ENCODE results near the gene TASL. TPM values are rescaled to one million over a fixed set of nuclear protein-coding genes. Genes with fewer than 3 reads are reported as not detected.
"Not testable (repeated sequence)": the region's sequence is repeated elsewhere in the genome, so short reads cannot be mapped to it uniquely, and the experiment has no call there.

The TASL gene
- total RNA-seq, 2 donors from 2014 or later = 2.6 to 3.2 TPM

GRCh38 chrX:30568136-30568535 lies 9.4 kb downstream of the TASL start:
- H3K4me3 Mint-ChIP-seq = no peak overlapping the region
- DNase-seq = no peak
- peaks cover 2 to 6% of the 10 kb centered on the region in 2 donors for H3K36me3 Mint-ChIP-seq (ENCODE audit: insufficient read depth in 2 of 2)
- peaks cover 6% of the 10 kb centered on the region for H3K27me3 Mint-ChIP-seq (ENCODE audit: low read depth)
- ATAC-seq (replicated peaks in 1 of 2) = no peak
- peaks cover 5% of the 10 kb centered on the region for H3K4me1 Mint-ChIP-seq (ENCODE audit: low read depth)
- H3K27ac Mint-ChIP-seq = no peak overlapping the region
- H3K9me3 Mint-ChIP-seq = peaks cover 0 to 2% of the 10 kb centered on the region in 2 donors

DNA sequence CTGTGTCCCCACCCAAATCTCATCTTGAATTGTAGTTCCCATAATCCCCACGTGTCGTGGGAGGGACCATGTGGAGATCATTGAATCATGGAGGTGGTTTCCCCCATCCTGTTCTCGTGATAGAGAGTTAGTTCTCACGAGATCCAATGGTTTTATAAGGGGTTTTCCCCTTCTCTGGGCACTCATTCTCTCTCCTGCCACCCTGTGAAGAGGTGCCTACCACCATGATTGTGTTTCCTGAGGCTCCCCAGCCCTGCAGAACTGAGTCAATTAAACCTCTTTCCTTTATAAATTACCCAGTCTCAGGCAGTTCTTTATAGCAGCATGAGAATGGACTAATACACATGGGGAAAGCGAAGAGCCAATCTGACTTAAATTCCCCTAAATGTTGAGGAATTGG lies 14.5 kb downstream of the TASL start:
- not testable (repeated sequence) for H3K4me3 Mint-ChIP-seq; DNase-seq; H3K27ac Mint-ChIP-seq; H3K4me1 Mint-ChIP-seq (ENCODE audit: low read depth); H3K9me3 Mint-ChIP-seq; H3K27me3 Mint-ChIP-seq (ENCODE audit: low read depth); ATAC-seq (replicated peaks in 1 of 2)
- H3K36me3 Mint-ChIP-seq (ENCODE audit: insufficient read depth in 2 of 2) = peaks cover 4 to 11% of the 10 kb centered on the region in 2 donors

GRCh38 chrX:30561191-30561590 lies 16.4 kb downstream of the TASL start:
- DNase-seq (no peak), ATAC-seq (replicated peaks in 1 of 2) (no peak)
- peaks cover 4 to 11% of the 10 kb centered on the region in 2 donors for H3K36me3 Mint-ChIP-seq (ENCODE audit: insufficient read depth in 2 of 2)
- H3K4me1 Mint-ChIP-seq (ENCODE audit: low read depth) = no peaks in the 10 kb centered on the region
- H3K27me3 Mint-ChIP-seq (ENCODE audit: low read depth) = peaks cover 5% of the 10 kb centered on the region
- no peak overlapping the region for H3K4me3 Mint-ChIP-seq
- no peak overlapping the region for H3K27ac Mint-ChIP-seq
- H3K9me3 Mint-ChIP-seq = peaks cover 2 to 3% of the 10 kb centered on the region in 2 donors

DNA sequence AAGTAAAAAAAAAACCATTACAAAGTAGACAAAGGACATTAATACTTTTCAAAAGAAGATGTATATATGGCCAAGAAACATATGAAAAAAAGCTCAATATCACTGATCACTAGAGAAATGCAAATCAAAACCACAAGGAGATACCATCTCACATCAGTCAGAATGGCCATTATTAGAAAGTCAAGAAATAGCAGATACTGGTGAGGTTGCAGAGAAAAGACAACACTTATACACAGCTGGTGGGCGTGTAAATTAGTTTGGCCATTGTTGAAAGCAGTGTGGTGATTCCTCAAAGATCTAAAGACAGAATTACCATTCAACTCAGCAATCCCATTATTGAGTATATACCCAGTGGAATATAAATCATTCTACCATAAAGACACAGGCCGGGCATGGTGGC lies 39.3 kb downstream of the TASL start:
- Mint-ChIP-seq H3K9me3 (no peaks in the 10 kb centered on the region), H3K27me3 (ENCODE audit: low read depth) (no peaks in the 10 kb centered on the region), H3K27ac (no peak overlapping the region), H3K4me3 (no peak overlapping the region), H3K4me1 (ENCODE audit: low read depth) (no peaks in the 10 kb centered on the region), H3K36me3 (ENCODE audit: insufficient read depth in 2 of 2) (no peaks in the 10 kb centered on the region)
- ATAC-seq (replicated peaks in 1 of 2) (no peak), DNase-seq (no peak)

- H3K9me3 Mint-ChIP-seq = no peaks in the 10 kb centered on the region
- no peak for ATAC-seq (replicated peaks in 1 of 2)
Measured at GRCh38 chrX:30533835-30534234, 43.7 kb downstream of the TASL start.

DNA sequence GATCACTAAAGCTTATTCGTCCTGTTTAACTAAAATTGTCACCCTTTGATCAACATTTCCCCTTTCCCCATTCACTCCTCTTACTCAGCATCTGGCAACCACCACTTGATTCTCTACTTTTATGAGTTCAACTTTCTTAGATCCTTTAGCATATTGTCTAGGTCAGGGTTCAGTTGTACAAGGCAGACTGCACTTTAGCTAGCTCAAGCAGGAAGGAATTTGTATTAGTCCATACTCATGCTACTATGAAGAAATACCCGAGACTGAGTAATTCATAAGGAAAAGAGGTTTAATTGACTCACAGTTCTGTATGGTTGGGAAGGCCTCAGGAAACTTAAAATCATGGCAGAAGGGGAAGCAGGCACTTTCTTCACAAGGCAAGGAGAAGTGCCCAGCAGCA lies 44.3 kb downstream of the TASL start:
- no peak overlapping the region for H3K4me3 Mint-ChIP-seq
- H3K9me3 Mint-ChIP-seq = no peaks in the 10 kb centered on the region
- no peaks in the 10 kb centered on the region for H3K4me1 Mint-ChIP-seq (ENCODE audit: low read depth)
- no peak for DNase-seq
- H3K27ac Mint-ChIP-seq = no peak overlapping the region
- no peaks in the 10 kb centered on the region for H3K36me3 Mint-ChIP-seq (ENCODE audit: insufficient read depth in 2 of 2)
- no peak for ATAC-seq (replicated peaks in 1 of 2)
- H3K27me3 Mint-ChIP-seq (ENCODE audit: low read depth) = peaks cover 14% of the 10 kb centered on the region

More at GRCh38 chrX:30533835-30534234, 43.7 kb downstream of the TASL start:
- no peak overlapping the region for H3K4me3 Mint-ChIP-seq
- no peak for DNase-seq
- peaks cover 14% of the 10 kb centered on the region for H3K27me3 Mint-ChIP-seq (ENCODE audit: low read depth)
- H3K27ac Mint-ChIP-seq = no peak overlapping the region
- no peaks in the 10 kb centered on the region for H3K36me3 Mint-ChIP-seq (ENCODE audit: insufficient read depth in 2 of 2)
- no peaks in the 10 kb centered on the region for H3K4me1 Mint-ChIP-seq (ENCODE audit: low read depth)

DNA sequence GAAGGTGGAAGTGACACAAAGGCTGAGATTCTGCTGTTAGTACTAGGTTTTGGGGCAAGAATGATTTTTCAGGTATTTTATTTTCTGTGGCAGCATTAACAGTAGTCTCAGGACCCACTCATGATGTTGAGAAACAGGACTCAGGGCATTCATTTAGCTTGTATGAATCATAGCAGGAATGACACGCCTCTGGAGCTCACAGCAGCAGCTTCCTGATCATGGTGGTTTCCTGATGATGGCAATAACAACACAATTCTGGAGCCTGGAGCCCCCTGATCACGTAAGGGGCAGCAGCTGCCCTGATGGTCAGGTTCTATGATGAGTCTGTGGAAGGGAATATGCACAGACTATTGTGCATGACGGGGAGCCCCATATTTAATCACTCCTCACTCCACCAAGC lies 47.0 kb downstream of the TASL start:
- Mint-ChIP-seq H3K36me3 (ENCODE audit: insufficient read depth in 2 of 2) (no peaks in the 10 kb centered on the region), H3K4me3 (no peak overlapping the region), H3K4me1 (ENCODE audit: low read depth) (no peaks in the 10 kb centered on the region), H3K9me3 (no peaks in the 10 kb centered on the region), H3K27me3 (ENCODE audit: low read depth) (peaks cover 14% of the 10 kb centered on the region), H3K27ac (no peak overlapping the region)
- DNase-seq = no peak
- no peak for ATAC-seq (replicated peaks in 1 of 2)

DNA sequence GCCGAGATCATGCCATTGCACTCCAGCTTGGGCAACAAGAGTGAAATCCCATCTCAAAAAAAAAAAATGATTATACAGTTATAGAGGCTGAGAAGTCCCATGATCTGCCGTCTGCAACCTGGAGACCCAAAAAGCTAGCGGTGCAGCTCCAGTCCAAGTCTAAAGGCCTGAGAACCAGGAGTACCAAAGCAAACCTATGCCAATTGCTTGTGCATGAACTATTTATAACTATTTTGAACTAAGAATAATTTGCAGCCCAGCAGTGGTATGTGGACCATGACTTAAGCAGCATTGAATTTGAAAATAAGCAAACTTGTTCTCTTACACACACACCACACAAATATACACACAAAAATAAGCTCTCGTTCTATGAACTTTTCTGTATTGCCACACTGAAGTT lies 51.8 kb downstream of the TASL start:
- peaks cover 7% of the 10 kb centered on the region for H3K27me3 Mint-ChIP-seq (ENCODE audit: low read depth)
- no peak for ATAC-seq (replicated peaks in 1 of 2)
- no peaks in the 10 kb centered on the region for H3K9me3 Mint-ChIP-seq
- no peaks in the 10 kb centered on the region for H3K36me3 Mint-ChIP-seq (ENCODE audit: insufficient read depth in 2 of 2)
- H3K4me1 Mint-ChIP-seq (ENCODE audit: low read depth) = no peaks in the 10 kb centered on the region
- H3K27ac Mint-ChIP-seq = no peak overlapping the region
- H3K4me3 Mint-ChIP-seq = no peak overlapping the region
- no peak for DNase-seq

DNA sequence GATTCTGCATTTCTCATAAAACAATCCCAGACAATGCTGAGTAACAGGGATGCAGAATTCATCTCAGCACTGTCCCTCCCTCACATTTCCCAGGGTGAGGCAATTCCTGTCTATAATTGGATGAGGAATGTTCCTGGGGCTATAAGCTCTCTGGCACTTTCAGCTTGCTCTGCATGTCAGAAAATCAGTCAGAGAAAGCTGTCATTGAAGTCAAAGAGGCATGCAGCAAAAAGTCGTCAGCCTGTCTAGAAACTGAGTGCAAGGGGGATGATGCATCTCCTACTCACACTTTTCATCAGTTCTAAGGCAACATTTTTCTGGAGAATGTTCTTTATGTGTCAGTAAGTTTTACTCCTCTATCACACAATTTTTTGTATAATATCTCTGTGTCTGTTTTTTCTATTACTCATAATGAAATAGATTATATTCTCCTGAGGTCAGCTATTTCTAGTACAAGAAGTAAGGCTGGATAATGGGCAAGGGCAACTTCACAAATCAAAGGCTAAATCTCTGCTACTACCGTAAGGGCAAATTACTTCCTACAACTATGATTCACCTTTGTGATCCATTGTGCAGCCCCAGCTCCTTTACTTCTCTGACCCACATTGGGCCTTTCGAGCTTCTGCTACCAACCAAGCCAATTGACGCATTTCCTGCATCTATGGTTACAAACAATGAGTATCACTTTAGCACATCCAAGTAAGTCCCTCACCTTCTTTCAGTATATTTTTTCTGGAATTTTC lies 56.0 kb downstream of the TASL start:
- H3K36me3 Mint-ChIP-seq (ENCODE audit: insufficient read depth in 2 of 2) = no peaks in the 10 kb centered on the region
- DNase-seq (no peak), ATAC-seq (replicated peaks in 1 of 2) (no peak)
- H3K27me3 Mint-ChIP-seq (ENCODE audit: low read depth) = peaks cover 9% of the 10 kb centered on the region
- no peak overlapping the region for H3K27ac Mint-ChIP-seq
- H3K9me3 Mint-ChIP-seq = no peaks in the 10 kb centered on the region
- no peak overlapping the region for H3K4me3 Mint-ChIP-seq
- H3K4me1 Mint-ChIP-seq (ENCODE audit: low read depth) = no peaks in the 10 kb centered on the region

DNA sequence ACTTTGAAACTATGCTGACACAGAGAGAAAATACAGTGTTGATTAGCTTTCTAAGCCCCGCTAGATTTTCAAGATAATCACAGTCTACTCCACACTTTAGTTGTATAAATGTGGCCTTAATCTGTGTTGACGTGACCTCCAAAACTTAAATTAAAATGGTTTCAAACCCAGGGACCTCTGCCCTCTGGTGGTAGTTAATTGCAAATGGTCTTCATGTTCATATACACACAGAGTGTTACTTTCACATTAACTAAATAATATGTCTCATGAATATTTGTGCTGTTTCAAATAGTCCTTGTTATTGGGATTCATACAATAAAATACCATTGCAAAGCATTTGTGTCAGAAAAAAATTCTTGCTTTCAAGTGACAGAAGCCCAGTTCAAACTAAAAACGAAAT lies 64.3 kb downstream of the TASL start:
- no peaks in the 10 kb centered on the region for H3K9me3 Mint-ChIP-seq
- no peak overlapping the region for H3K27ac Mint-ChIP-seq
- ATAC-seq (replicated peaks in 1 of 2) (no peak), DNase-seq (no peak)
- H3K4me1 Mint-ChIP-seq (ENCODE audit: low read depth) = no peaks in the 10 kb centered on the region
- H3K36me3 Mint-ChIP-seq (ENCODE audit: insufficient read depth in 2 of 2) = no peaks in the 10 kb centered on the region
- peaks cover 23% of the 10 kb centered on the region for H3K27me3 Mint-ChIP-seq (ENCODE audit: low read depth)
- H3K4me3 Mint-ChIP-seq = no peak overlapping the region

Other genes with a start within 250 kb of the TASL start
- gene GK, start 75.7 kb upstream of the TASL start, total RNA-seq = 100 to 1,000 TPM; 242 to 272 TPM

All from activated T-cell treated with anti-CD3 and anti-CD28 coated beads, Interleukin-2, amount 50 U/mL, for 72 hours (primary cell).